NCI-H1417 (cell line): Measurements from ENCODE around the gene TERC.

Source experiments
- DNase-seq, 3 experiments: peaks; one replicate each; lab custom pipeline; 2025; lab: John Stamatoyannopoulos, UW

The TERC gene

GRCh38 chr3:169764882-169765612, at the start of gene TERC:
TERC (minus strand) TSS chr3:169765060.
- DNase-seq = peak; percentile 87 to 93 (median 92)

GRCh38 chr3:169813757-169814517, 49.1 kb upstream of the TERC start:
- peak in 1 of 3 experiments; percentile 10 for DNase-seq

GRCh38 chr3:169813278-169813677, 48.4 kb upstream of the TERC start:
- DNase-seq = no peak

- DNase-seq = peak; percentile 75 to 96 (median 95)
Observed at GRCh38 chr3:169812332-169813235, 47.7 kb upstream of the TERC start, which contains the start of the genes LRRC34 and LRRIQ4. LRRC34 (minus strand) TSS chr3:169812904; CDS start chr3:169812548, 356 bp downstream. LRRIQ4 (plus strand) TSS chr3:169812870; CDS start chr3:169821922, 9,052 bp downstream.

- peak; percentile 32 to 95 (median 93) for DNase-seq
Observed at GRCh38 chr3:169811631-169812331, 46.9 kb upstream of the TERC start.

- DNase-seq = no peak
Observed at GRCh38 chr3:169809230-169809795, 44.5 kb upstream of the TERC start.

- DNase-seq = no peak
Observed at GRCh38 chr3:169804681-169805080, 39.8 kb upstream of the TERC start.

GRCh38 chr3:169792359-169792758, 27.5 kb upstream of the TERC start:
- DNase-seq = no peak

- DNase-seq = no peak
Observed at GRCh38 chr3:169790687-169791429, 26.0 kb upstream of the TERC start.

- DNase-seq = no peak
Observed at GRCh38 chr3:169790219-169790618, 25.4 kb upstream of the TERC start.

GRCh38 chr3:169787791-169788190, 22.9 kb upstream of the TERC start:
- no peak for DNase-seq

- no peak for DNase-seq
Observed at GRCh38 chr3:169787120-169787519, 22.3 kb upstream of the TERC start.

GRCh38 chr3:169781209-169781855, 16.5 kb upstream of the TERC start:
- no peak for DNase-seq

- DNase-seq = no peak
Observed at GRCh38 chr3:169780742-169781141, 15.9 kb upstream of the TERC start.

GRCh38 chr3:169777822-169778221, 13.0 kb upstream of the TERC start:
- no peak for DNase-seq

GRCh38 chr3:169774186-169774585, 9.3 kb upstream of the TERC start:
- no peak for DNase-seq

GRCh38 chr3:169772897-169773816, 8.3 kb upstream of the TERC start, which contains the start of gene MYNN:
MYNN (plus strand) TSS chr3:169773396; CDS start chr3:169774296, 900 bp downstream.
- DNase-seq = peak; percentile 88 to 97 (median 97)

- DNase-seq = peak; percentile 82 to 96 (median 94)
Observed at GRCh38 chr3:169772305-169772896, 7.5 kb upstream of the TERC start.
